HG02610 (cell line): ENCODE data around the gene DYNC1I2.
A peak's percentile ranks its signal among the peaks of the same experiment; 100 is the strongest.
"Not testable (repeated sequence)": the region's sequence is repeated elsewhere in the genome, so short reads cannot be mapped to it uniquely, and the experiment has no call there.

ENCODE experiments used
- ATAC-seq: cut with Tn5 transposase; IDR thresholded peaks from one replicate; pipeline ENCODE4 v1.9.1; 2021; ENCODE audit warnings: mild to moderate bottlenecking, moderate library complexity; ENCODE audit not compliant: unreplicated experiment

DYNC1I2 gene

DNA sequence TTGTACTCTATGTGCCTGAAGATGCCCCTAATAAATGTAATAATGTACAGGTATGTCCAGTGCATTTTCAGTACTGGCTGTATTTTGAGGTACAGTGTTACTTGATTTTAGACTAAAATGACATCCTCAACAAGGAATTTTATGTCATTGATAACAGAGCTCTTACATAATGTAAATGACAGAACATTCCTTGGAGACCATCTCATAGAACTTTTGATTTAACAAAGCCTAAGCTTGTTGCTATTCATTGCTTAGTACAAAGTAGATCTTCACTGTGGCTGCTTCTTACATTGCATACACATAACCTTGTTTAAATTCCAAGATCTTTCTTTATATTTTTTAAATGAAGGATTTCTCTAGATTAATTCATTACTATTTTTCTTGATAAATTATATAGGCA is 24.1 kb downstream of the DYNC1I2 start:
- no peak for ATAC-seq

DNA sequence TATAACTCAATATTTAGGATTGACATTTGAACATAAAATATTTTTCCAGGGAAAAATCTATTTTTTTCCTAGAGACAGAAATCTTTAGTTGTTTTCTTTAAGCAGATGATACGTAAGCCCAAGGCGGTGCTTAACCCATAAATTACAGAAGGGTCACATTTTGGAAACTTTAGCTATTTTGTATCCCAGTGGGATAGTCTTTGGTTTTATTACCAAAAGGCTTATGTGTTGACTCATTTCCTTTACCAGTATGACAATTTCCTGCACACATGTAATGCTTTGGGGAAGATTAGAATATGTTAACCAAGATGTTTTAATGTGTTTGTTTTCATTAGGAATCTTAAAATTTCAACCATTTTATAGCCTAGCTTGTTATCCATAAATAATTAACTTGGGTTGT is 24.8 kb downstream of the DYNC1I2 start:
- ATAC-seq, result no peak

DNA sequence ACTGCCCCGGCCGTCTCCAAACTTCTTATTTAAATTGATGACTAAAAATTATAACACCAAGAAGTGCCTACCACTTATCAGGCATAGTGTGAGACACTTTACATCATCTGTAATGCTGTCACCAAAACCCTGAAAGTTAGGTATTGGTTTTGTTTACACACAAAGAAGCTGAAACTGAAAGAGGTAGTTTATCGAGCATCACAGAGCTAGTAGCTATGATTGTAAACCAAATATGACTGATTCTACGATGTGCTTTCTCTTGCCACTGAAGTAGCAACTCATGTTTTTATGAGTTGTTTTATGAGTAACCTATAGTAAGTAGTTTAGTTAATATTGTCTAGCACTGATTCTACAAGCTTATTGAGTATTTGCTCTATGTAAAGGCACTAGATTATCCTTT is 31.5 kb downstream of the DYNC1I2 start:
- ATAC-seq, result peak; percentile 82

DNA sequence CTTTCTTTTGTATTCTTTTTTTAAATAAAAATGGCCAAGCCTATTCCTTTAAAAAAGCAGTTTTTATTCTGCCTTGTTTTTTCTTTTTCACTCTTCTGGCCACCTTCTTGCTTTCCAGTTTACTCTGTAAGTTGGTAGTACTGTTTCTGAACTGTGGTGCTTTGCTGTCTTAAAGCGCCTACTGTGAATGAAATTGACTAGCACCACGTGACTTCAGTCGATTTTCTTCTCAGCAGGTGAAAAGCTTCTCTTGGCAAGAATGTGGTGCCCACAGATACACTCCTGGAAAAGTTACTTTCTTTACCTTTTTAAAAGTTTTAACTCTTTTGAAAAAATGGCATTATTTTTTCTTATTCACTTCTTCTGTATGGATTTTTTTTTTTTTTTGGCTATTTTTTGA is 32.4 kb downstream of the DYNC1I2 start:
- no peak for ATAC-seq

DNA sequence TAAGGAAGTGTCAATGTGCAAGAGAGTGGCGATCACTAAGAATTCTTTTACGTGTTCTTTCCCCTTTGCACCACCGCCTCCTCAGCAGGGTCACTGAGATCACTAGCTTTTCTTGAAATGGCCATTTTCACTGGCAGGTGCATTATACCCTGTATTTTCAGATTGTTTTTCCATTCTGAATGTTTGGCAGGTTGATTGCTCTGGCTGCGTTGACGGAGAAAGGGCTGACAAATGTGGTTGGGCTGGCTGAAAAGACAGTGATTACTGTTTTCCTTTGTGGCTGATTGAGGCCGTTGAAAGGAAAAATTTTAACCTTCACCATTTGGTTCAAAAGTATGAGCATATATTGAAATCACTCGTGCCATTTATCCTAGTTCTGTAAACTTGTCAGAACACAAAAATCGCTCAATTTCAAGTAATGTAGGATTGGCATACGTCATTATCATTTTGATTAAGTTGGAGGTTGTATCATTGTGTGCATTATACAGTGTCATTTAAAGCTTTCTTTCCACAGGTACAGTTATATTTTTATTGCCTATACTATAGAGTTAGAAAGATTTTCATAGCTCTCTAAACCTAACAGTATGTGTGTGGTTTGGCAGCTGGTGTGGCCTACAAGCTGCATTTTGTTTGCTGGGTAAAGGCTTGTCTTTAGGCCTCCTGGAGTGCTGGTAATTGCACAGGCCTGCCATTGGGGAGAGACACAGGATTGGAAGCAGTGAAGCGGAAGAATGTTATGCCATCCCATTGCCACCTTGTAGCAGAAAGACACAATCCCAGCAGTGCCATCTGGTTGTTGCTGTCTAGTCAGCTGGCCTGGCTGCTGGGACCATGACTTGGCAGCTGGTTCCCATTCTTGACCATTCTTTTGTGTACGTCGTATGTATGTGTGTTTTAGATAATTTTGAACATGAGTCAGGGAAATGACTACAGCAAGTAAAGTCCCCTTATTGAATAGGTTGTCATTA is 36.7 kb downstream of the DYNC1I2 start:
- ATAC-seq, result no peak

GRCh38 chr2:171726847-171727450 is 39.7 kb downstream of the DYNC1I2 start:
- ATAC-seq, result no peak

DNA sequence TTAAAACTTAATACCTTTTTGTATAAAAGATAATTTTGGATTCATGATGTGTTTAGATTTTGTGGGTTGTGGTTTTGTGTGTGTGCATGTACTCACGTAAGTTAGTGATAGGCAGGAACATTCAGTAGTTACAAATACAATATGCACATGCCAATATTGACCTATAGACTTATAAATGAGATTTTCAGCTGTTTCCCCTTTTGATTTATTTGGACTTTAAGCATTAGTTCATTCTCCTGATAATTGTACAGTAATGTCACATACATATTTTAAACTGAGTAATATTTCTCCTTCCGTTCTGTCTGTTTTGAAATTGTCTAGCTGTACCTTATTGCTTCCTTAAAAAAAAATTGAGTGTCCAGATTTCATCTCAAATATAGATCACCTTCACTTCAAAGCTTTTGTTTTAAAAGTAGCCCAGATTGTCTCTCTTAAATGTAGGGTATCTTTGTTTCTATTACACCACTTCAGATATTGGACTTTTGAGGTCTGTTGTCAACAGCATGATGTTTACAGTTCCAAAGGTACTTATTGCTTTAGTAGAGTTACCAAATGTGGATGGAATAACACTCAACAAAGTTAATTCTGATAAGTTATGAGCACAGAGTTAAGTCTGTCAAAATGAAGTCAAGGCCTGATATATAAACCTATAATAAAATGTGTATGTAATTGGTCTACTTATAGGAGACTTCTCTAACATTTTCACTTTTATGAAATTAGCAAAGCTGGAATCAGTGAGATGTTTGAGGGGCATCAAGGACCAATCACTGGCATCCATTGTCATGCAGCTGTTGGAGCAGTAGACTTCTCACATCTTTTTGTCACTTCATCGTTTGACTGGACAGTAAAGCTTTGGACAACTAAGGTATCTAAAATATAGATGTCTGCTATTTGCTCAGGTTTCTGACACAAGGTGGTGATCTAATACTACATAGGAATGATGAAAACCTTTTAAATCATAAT is 42.0 kb downstream of the DYNC1I2 start:
- no peak for ATAC-seq

DNA sequence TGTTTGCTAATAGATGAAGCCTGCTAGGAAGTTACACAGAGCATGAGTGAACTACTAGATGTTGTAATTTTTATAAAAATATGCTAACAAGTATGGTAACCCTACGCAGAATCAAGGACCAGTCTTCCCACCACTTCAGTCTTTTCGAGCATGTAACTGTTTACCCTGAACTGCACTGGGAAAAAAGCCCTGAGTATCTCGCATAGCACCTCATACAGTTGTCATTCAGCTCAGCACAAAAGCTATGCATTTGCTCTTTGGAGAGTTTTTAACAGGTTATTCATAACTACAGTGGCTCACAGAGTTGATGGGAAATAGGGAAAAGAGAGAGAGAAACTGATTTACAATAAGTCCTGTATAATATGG is 42.7 kb downstream of the DYNC1I2 start:
- ATAC-seq, result no peak

DNA sequence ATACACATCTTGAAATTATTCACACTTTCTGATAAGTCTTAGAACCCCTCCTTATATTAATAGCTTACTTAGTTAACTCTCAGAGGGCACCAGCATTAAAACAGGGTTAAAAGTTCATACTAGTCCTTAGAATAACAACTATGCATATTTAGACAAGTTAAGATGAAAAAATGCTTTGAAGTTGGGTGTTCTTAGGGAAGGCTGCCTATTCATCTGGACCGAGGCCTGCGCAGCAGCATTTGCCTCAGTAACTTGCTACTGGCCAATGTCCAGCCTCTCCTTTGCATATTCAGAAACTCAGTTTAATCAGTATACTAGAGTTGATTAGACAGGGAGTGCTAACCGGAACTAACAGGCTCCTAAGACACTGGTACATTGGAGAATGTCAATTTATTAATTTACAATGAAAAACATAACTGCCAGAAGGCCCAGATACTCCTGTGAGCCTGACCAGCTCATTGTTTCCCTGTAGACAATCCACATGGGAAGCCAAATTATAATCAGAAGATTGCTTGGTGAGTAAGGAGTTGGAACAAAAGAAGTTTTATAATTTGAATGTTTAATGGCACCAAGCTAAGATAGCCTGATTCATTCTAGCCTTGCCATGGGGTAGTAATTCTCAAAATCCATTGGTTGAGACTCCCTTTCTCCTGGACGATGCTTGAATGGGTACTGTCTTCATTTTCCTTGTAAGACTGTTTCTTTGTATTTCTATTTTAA is 48.9 kb downstream of the DYNC1I2 start:
- ATAC-seq, result no peak

DNA sequence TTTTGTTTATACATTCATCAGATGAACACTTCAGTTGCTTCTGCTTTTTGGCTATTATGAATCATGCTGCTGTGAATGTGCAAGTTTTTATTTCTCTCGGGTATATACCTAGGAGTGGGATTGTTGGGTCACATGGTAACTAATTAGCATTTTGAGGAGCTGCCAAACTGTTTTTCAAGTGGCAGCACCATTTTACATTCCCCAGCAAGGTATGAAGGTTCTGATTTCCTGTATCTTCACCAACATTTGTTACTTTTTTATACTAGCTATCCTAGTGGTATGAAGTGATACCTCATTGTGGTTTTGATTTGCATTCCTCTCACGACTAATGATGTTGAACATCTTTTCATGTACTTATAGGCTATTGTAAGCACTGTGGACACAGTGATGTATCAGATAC is 53.9 kb downstream of the DYNC1I2 start:
- peak; percentile 75 for ATAC-seq

- ATAC-seq, result no peak
These were observed 55.5 kb downstream of the DYNC1I2 start for GRCh38 chr2:171742760-171743159.

- no peak for ATAC-seq
These were observed 57.9 kb downstream of the DYNC1I2 start for GRCh38 chr2:171745141-171745540.

DNA sequence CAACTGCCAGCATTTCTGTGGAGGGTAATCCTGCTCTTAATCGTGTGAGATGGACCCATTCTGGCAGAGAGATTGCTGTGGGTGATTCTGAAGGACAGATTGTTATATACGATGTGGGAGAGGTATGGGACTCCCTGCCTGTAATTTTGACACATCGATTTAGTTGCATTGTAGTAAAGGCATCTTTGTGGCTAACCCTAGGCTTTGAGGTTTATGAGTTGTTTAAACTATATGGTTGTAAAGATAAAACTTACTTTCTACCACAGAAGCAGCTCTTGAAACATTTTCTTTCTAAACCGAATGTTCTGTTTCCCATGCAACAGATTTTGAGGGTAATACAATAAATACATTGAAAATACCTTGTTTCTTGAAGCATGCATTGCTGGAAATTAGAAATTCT is 58.5 kb downstream of the DYNC1I2 start:
- ATAC-seq, result no peak

- no peak for ATAC-seq
These were observed 60.1 kb downstream of the DYNC1I2 start for GRCh38 chr2:171747371-171747770.

GRCh38 chr2:171754254-171754939 is 67.1 kb downstream of the DYNC1I2 start:
- ATAC-seq, result no peak

DNA sequence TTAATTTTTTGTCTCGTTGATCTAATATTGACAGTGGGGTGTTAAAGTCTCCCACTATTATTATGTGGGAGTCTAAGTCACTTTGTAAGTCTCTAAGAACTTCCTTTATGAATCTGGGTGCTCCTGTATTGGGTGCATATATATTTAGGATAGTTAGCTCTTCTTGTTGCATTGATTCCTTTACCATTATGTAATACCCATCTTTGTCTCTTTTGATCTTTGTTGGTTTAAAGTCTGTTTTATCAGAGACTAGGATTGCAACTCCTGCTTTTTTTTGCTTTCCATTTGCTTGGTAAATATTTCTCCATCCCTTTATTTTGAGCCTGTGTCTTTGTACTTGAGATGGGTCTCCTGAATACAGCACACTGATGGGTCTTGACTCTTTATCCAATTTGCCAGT is 71.5 kb downstream of the DYNC1I2 start:
- ATAC-seq, result not testable (repeated sequence)

DNA sequence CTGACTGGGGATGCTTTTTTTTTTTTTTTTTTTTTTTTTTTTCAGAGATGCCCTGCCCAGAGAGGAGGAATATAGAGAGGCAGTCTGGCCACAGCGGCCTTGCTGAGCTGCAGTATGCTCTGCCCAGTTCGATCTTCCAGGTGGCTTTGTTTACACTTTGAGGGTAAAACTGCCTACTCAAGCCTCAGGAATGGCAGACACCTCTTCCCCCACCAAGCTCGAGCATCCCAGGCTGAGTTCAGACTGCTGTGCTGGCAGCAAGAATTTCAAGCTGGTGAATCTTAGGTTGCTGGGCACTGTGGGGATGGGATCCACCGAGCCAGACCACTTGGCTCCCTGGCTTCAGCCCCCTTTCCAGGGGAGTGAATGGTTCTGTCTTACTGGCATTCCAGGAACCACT is 73.9 kb downstream of the DYNC1I2 start:
- not testable (repeated sequence) for ATAC-seq

- no peak for ATAC-seq
These were observed 75.8 kb downstream of the DYNC1I2 start for GRCh38 chr2:171762879-171763573.

- no peak for ATAC-seq
These were observed 76.3 kb downstream of the DYNC1I2 start for GRCh38 chr2:171763602-171764001.
